ENCODE results near the gene C10orf71.

C10orf71 gene

GRCh38 chr10:49357910-49358309 lies 58.9 kb downstream of the C10orf71 start:
- no peak overlapping the region for H3K4me2 ChIP-seq (ENCODE audit: low read length)
- H3K36me3 ChIP-seq (ENCODE audit: insufficient read depth, low read length), result no peaks in the 10 kb centered on the region
- peaks cover 42% of the 10 kb centered on the region for H3K27me3 ChIP-seq (ENCODE audit: control insufficient read depth, insufficient read depth, low read length)
- H3K9ac ChIP-seq (ENCODE audit: low read depth, low read length), result no peak overlapping the region
- no peaks in the 10 kb centered on the region for H3K4me1 ChIP-seq (ENCODE audit: control insufficient read depth, insufficient read depth, low read length)
- H3K4me3 ChIP-seq (ENCODE audit: low read length), result no peak overlapping the region
- H3K9me3 ChIP-seq (replicated peaks; ENCODE audit: low read length), result no peaks in the 10 kb centered on the region

GRCh38 chr10:49359349-49360270 lies 60.6 kb downstream of the C10orf71 start:
- H3K27me3 ChIP-seq (ENCODE audit: control insufficient read depth, insufficient read depth, low read length), result peaks cover 49% of the 10 kb centered on the region
- no peak overlapping the region for H3K4me2 ChIP-seq (ENCODE audit: low read length)
- H3K4me3 ChIP-seq (ENCODE audit: low read length), result no peak overlapping the region
- no peaks in the 10 kb centered on the region for H3K4me1 ChIP-seq (ENCODE audit: control insufficient read depth, insufficient read depth, low read length)
- no peaks in the 10 kb centered on the region for H3K9me3 ChIP-seq (replicated peaks; ENCODE audit: low read length)
- H3K36me3 ChIP-seq (ENCODE audit: insufficient read depth, low read length), result no peaks in the 10 kb centered on the region
- no peak overlapping the region for H3K9ac ChIP-seq (ENCODE audit: low read depth, low read length)

GRCh38 chr10:49360271-49361177 lies 61.6 kb downstream of the C10orf71 start:
- Histone ChIP-seq H3K4me2 (ENCODE audit: low read length) (no peak overlapping the region), H3K9ac (ENCODE audit: low read depth, low read length) (no peak overlapping the region), H3K4me1 (ENCODE audit: control insufficient read depth, insufficient read depth, low read length) (no peaks in the 10 kb centered on the region), H3K4me3 (ENCODE audit: low read length) (no peak overlapping the region), H3K27me3 (ENCODE audit: control insufficient read depth, insufficient read depth, low read length) (peaks cover 52% of the 10 kb centered on the region), H3K9me3 (replicated peaks; ENCODE audit: low read length) (no peaks in the 10 kb centered on the region), H3K36me3 (ENCODE audit: insufficient read depth, low read length) (no peaks in the 10 kb centered on the region)

- Histone ChIP-seq H3K36me3 (ENCODE audit: insufficient read depth, low read length) (no peaks in the 10 kb centered on the region), H3K9ac (ENCODE audit: low read depth, low read length) (no peak overlapping the region), H3K4me3 (ENCODE audit: low read length) (no peak overlapping the region), H3K4me2 (ENCODE audit: low read length) (no peak overlapping the region), H3K4me1 (ENCODE audit: control insufficient read depth, insufficient read depth, low read length) (no peaks in the 10 kb centered on the region), H3K9me3 (replicated peaks; ENCODE audit: low read length) (no peaks in the 10 kb centered on the region), H3K27me3 (ENCODE audit: control insufficient read depth, insufficient read depth, low read length) (peaks cover 49% of the 10 kb centered on the region)
Observed at GRCh38 chr10:49361178-49361554, 62.2 kb downstream of the C10orf71 start.

- Histone ChIP-seq H3K9ac (ENCODE audit: low read depth, low read length) (no peak overlapping the region), H3K4me3 (ENCODE audit: low read length) (no peak overlapping the region), H3K27me3 (ENCODE audit: control insufficient read depth, insufficient read depth, low read length) (peaks cover 49% of the 10 kb centered on the region), H3K9me3 (replicated peaks; ENCODE audit: low read length) (no peaks in the 10 kb centered on the region), H3K4me2 (ENCODE audit: low read length) (no peak overlapping the region), H3K36me3 (ENCODE audit: insufficient read depth, low read length) (no peaks in the 10 kb centered on the region), H3K4me1 (ENCODE audit: control insufficient read depth, insufficient read depth, low read length) (no peaks in the 10 kb centered on the region)
Observed at GRCh38 chr10:49361735-49362568, 63.0 kb downstream of the C10orf71 start.

GRCh38 chr10:49362596-49363260 lies 63.8 kb downstream of the C10orf71 start:
- Histone ChIP-seq H3K9ac (ENCODE audit: low read depth, low read length) (no peak overlapping the region), H3K9me3 (replicated peaks; ENCODE audit: low read length) (no peaks in the 10 kb centered on the region), H3K4me2 (ENCODE audit: low read length) (no peak overlapping the region), H3K4me1 (ENCODE audit: control insufficient read depth, insufficient read depth, low read length) (no peaks in the 10 kb centered on the region), H3K4me3 (ENCODE audit: low read length) (no peak overlapping the region), H3K36me3 (ENCODE audit: insufficient read depth, low read length) (no peaks in the 10 kb centered on the region), H3K27me3 (ENCODE audit: control insufficient read depth, insufficient read depth, low read length) (peaks cover 51% of the 10 kb centered on the region)

GRCh38 chr10:49363309-49364031 lies 64.5 kb downstream of the C10orf71 start:
- no peaks in the 10 kb centered on the region for H3K36me3 ChIP-seq (ENCODE audit: insufficient read depth, low read length)
- H3K27me3 ChIP-seq (ENCODE audit: control insufficient read depth, insufficient read depth, low read length), result peaks cover 55% of the 10 kb centered on the region

GRCh38 chr10:49364051-49364450 lies 65.1 kb downstream of the C10orf71 start:
- Histone ChIP-seq H3K36me3 (ENCODE audit: insufficient read depth, low read length) (no peaks in the 10 kb centered on the region), H3K4me2 (ENCODE audit: low read length) (no peak overlapping the region), H3K9ac (ENCODE audit: low read depth, low read length) (no peak overlapping the region), H3K4me1 (ENCODE audit: control insufficient read depth, insufficient read depth, low read length) (no peaks in the 10 kb centered on the region), H3K27me3 (ENCODE audit: control insufficient read depth, insufficient read depth, low read length) (peaks cover 55% of the 10 kb centered on the region), H3K4me3 (ENCODE audit: low read length) (no peak overlapping the region), H3K9me3 (replicated peaks; ENCODE audit: low read length) (no peaks in the 10 kb centered on the region)

More at GRCh38 chr10:49363309-49364031, 64.5 kb downstream of the C10orf71 start:
- H3K9me3 ChIP-seq (replicated peaks; ENCODE audit: low read length), result no peaks in the 10 kb centered on the region
- no peak overlapping the region for H3K9ac ChIP-seq (ENCODE audit: low read depth, low read length)
- H3K4me2 ChIP-seq (ENCODE audit: low read length), result no peak overlapping the region
- no peak overlapping the region for H3K4me3 ChIP-seq (ENCODE audit: low read length)
- no peaks in the 10 kb centered on the region for H3K4me1 ChIP-seq (ENCODE audit: control insufficient read depth, insufficient read depth, low read length)

GRCh38 chr10:49364747-49365146 lies 65.8 kb downstream of the C10orf71 start:
- H3K9ac ChIP-seq (ENCODE audit: low read depth, low read length), result no peak overlapping the region
- H3K36me3 ChIP-seq (ENCODE audit: insufficient read depth, low read length), result no peaks in the 10 kb centered on the region
- H3K4me1 ChIP-seq (ENCODE audit: control insufficient read depth, insufficient read depth, low read length), result no peaks in the 10 kb centered on the region
- H3K4me2 ChIP-seq (ENCODE audit: low read length), result no peak overlapping the region
- no peaks in the 10 kb centered on the region for H3K9me3 ChIP-seq (replicated peaks; ENCODE audit: low read length)
- H3K27me3 ChIP-seq (ENCODE audit: control insufficient read depth, insufficient read depth, low read length), result peaks cover 56% of the 10 kb centered on the region
- no peak overlapping the region for H3K4me3 ChIP-seq (ENCODE audit: low read length)

- H3K9me3 ChIP-seq (replicated peaks; ENCODE audit: low read length), result no peaks in the 10 kb centered on the region
Observed at GRCh38 chr10:49365275-49365674, 66.3 kb downstream of the C10orf71 start.

More at GRCh38 chr10:49365275-49365674, 66.3 kb downstream of the C10orf71 start:
- H3K27me3 ChIP-seq (ENCODE audit: control insufficient read depth, insufficient read depth, low read length), result peaks cover 51% of the 10 kb centered on the region
- H3K4me2 ChIP-seq (ENCODE audit: low read length), result no peak overlapping the region
- no peak overlapping the region for H3K4me3 ChIP-seq (ENCODE audit: low read length)
- H3K4me1 ChIP-seq (ENCODE audit: control insufficient read depth, insufficient read depth, low read length), result no peaks in the 10 kb centered on the region
- no peaks in the 10 kb centered on the region for H3K36me3 ChIP-seq (ENCODE audit: insufficient read depth, low read length)
- no peak overlapping the region for H3K9ac ChIP-seq (ENCODE audit: low read depth, low read length)
